RPMI8226 (cell line): ENCODE measurements around the gene CCZ1B.
"Not testable (repeated sequence)": the region's sequence is repeated elsewhere in the genome, so short reads cannot be mapped to it uniquely, and the experiment has no call there.

Source experiments
- DNase-seq: peaks from one replicate; pipeline ENCODE4 v3.0.0-alpha.2; 2015

Gene CCZ1B

GRCh38 chr7:6830026-6830425 lies 4.0 kb upstream of the CCZ1B start:
- DNase-seq: not testable (repeated sequence)

DNA sequence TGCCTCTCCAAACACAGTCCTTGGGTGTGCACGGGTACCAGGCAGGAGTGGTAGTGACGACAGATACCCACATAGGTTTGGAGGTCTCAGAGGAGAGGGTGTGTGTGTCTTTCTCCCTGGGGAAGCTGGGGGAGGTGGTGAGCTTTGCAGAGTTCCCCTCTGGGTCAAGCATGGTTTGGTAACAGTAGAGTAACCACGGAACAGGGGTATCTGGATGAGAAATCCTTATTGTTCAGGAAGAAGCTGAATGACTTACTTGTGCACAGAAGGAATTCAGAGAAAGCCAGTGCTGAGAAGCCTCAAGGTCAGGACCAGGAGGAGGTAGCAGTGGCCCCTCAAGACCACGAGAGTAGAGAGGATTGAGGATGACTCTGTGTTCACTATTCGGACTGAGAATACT lies 3.5 kb upstream of the CCZ1B start:
- not testable (repeated sequence) for DNase-seq

GRCh38 chr7:6827180-6827579 lies 1.1 kb upstream of the CCZ1B start:
- DNase-seq: not testable (repeated sequence)

DNA sequence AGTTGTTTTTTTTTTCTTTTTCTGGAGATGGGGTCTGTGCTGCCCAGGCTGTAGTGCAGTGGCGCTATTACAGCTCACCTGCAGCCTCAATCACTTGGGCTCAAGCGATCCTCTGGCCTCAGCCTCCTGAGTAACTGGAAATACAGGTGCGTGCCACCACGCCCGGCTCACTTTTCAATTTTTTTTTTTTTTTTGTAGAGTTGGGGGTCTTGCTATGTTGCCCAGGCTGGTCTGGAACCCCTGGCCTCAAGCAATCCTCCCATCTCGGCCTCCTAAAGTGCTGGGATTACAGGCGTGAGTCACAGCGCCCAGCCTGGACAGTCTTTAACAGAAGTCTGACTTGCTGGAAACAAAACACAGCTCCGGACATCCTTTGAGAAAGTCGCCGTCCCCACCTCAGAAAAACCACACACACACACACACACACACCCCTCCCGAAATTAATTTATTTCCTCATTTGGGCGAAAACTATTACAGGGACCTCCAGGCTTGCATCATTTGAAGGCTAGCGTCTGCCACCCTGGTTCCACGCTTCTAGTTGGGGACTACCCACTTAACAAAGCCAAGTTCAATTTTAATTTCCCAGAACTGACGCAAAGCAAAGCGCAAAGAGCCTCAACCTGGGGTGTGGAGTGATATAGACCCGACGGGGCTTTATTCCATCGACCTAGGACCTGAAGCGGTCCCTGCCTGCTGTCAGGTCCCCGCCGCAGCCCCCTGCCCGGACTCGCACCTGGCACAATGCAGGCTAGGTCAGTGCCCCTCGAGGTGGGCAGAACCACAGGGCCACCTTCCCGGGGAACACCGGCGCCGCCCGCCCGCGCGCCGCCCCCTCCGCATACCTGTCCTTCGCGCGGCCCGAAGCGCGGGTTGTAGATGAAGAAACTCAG lies 594 bp downstream of the CCZ1B start:
- not testable (repeated sequence) for DNase-seq

DNA sequence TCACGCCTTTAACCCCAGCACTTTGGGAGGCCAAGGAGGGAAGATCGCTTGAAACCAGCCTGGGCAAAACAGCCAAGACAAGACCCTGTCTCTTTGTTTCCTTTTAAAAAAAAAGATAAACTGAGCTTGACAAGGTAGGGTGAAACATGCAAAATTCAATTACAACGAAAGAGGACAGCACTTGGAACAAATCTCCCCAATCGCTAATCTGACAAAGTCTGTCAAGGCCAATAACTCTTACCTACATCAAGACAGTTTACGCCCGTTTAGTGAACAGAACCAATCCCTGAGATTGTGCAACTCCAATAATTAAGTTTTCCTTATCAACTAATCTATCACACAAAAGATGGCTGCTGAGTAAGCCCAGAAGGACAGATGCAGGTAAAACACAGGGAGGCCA lies 4.5 kb downstream of the CCZ1B start:
- not testable (repeated sequence) for DNase-seq

- not testable (repeated sequence) for DNase-seq
Observed at GRCh38 chr7:6815470-6815869, 10.6 kb downstream of the CCZ1B start.

- DNase-seq: not testable (repeated sequence)
Observed at GRCh38 chr7:6813011-6813410, 13.1 kb downstream of the CCZ1B start.

- not testable (repeated sequence) for DNase-seq
Observed at GRCh38 chr7:6807959-6808358, 18.1 kb downstream of the CCZ1B start.

DNA sequence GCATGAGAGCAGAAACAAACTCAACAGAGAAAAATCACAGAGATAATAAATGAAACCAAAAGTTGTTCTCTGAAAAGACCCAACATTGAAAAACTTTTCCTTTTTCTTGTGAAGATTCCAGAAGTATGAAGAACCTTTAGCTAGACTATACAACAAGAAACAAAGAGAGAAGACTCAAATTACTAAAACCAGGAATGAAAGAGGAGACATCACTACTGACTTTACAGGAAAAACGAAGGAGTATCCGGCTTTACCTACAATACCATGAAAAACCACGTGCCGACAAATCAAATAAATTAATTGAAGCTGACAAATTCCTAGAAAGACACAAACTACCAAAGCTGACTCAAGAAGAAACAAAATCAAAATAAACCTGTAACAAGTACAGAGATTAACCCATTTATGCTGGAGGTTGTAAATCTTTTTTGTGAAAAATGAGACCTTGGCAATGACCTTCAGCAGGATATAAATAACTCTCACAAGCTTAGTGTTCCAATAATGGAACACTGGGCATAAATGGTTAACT lies 18.6 kb downstream of the CCZ1B start:
- not testable (repeated sequence) for DNase-seq

GRCh38 chr7:6800331-6800730 lies 25.7 kb downstream of the CCZ1B start:
- DNase-seq: not testable (repeated sequence)

- not testable (repeated sequence) for DNase-seq
Observed at GRCh38 chr7:6799887-6800286, 26.2 kb downstream of the CCZ1B start.

DNA sequence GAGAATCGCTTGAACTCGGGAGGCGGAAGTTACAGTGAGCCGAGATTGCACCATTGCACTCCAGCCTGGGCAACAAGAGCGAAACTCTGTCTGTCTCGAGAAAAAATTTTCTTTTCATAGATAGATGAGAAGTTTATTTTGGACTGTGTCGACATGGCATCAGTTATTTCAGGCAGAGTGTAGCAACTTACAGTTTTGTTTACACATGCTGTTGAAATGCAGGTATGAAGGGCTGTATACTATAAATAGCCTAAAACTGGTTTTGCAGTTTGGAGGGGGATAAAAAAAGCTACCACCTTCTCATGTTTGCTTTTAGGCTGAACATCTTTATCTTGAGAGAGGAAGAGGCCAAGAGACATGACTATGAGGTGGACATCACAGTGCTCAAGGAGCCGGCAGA lies 28.0 kb downstream of the CCZ1B start:
- not testable (repeated sequence) for DNase-seq

DNA sequence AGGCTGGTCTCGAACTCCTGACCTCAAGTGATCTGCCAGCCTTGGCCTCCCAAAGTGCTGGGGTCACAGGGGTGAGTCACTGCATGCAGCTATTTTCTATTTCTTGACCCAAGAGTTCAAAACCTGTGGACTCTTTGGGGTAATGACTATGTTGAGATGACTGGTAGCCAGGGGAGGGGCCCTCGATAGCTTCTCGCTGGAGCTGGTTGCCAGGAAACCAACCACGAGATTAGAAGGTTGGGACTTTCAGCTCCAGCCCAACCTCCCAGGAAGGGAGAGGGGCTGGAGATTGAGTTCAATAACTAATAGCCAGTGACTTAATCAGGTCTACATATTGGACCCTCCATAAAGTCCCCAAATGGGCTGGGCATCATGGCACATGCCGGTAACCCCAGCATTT lies 28.9 kb downstream of the CCZ1B start:
- DNase-seq: not testable (repeated sequence)

- not testable (repeated sequence) for DNase-seq
Observed at GRCh38 chr7:6794276-6794675, 31.8 kb downstream of the CCZ1B start.

DNA sequence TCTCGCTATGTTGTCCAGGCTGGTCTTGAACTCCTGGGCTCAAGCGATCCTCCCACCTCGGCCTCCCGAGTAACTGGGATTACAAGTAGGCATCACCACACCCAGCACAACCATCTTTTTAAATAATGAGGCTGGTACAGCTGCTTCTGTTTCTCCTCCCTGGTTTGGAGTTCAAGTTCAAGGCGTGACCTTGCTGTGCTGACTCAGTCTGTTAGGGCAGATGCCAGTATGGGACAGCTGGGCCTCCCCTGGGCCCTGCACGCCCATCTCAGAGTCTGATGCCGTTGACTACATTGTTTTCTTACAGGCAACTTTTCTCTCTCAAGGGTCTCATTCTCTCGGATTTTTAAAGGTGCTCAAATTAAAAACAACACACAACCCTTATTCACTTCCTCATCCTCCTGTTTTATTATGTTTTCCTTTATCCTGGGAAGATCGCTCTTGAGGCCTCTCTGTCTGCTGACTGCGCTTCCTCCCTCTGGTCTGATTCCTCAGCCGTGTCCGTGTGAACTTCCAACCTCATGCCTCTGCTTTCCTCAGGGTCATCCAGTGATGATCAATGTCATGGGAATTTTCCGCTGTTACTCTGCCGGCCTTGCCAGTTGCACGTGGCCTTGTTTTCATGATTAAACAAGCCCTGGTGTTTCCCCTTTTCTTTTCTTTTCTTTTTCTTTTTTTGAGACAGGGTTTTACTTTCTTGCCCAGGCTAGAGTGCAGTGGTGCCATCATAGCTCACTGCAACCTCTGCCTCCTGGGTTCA lies 33.8 kb downstream of the CCZ1B start:
- not testable (repeated sequence) for DNase-seq

DNA sequence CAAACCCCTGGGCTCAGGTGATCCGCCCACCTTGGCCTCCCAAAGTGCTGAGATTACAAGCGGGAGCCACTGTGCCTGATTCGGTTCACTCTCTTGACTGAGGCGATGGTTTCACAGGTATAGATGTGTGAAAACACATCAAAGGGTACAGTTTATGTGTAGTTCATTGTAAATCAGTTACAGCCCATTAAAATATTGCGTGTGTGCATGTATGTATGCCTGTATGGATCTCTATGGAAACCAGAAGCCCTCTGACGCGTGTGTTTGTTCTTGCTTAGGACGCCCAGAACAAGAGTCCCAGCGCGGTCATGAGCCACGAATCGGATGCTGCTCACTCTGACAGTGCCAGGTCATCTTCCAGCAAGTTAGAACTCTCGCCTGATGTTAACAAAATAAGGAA lies 36.7 kb downstream of the CCZ1B start:
- DNase-seq: not testable (repeated sequence)

DNA sequence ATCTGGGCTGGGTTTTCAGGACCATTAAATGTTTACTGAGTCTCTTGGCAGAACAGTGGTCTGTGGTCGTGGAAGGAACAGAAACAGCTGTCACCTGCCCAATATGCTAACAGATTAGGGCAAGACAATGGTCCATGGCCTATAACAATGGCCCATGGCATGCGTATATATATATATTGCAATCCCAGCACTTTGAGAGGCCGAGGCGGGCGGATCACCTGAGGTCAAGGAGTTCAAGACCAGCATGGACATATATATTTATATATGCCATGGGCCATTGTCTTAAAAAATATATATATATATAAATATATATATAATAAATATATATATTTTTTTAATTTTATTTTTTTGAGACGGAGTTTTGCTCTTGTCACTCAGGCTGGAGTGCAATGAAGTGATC lies 44.5 kb downstream of the CCZ1B start:
- DNase-seq: not testable (repeated sequence)

DNA sequence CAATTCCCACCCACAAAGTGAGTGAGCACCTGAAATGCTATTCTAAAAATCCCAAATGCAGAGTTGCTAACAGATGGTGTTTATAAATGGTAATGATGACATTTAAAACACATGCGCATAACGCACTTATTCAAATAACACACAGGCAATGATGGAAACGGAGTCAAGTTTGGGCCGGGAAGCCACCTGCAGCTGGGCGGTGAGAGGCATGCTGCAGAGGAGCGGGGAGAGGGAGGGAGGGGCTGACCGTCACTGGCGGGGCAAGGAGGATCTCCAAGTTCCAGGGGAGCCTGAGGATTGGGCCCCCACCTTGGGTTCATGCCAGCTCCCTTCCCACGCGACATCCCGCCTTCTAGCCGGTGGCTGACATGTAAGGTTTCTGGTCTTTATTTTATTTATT lies 64.9 kb downstream of the CCZ1B start:
- DNase-seq: not testable (repeated sequence)

GRCh38 chr7:6753964-6754363 lies 72.1 kb downstream of the CCZ1B start, which contains the start of gene RSPH10B2:
RSPH10B2 (plus strand) TSS chr7:6754103; CDS start chr7:6757678, 3,575 bp downstream.
- DNase-seq: not testable (repeated sequence)

- DNase-seq: not testable (repeated sequence)
Observed at GRCh38 chr7:6750173-6750572, 75.9 kb downstream of the CCZ1B start.

DNA sequence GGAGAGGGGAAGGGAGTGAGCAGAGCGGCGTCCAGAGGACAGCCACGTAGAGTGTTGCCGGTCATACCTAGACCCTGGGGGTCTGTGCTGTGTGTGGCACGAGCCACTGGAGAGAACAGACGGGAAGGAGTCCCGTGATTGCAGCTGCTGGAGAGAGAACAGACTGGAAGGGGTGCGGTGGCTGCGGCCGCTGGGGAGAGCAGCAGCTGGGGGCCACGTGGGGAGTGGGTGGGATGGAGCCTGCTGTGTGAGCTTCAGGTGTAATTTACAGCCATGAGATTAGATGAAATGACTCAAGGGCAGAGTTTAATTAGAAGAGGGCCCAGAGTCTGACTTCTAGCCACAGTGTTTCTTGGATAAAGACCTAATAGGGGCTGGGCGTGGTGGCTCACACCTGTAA lies 76.7 kb downstream of the CCZ1B start:
- not testable (repeated sequence) for DNase-seq
